Keratinocyte (primary cell): ENCODE measurements around the gene ERGIC2. TPM values are rescaled to one million over a fixed set of nuclear protein-coding genes. Genes with fewer than 3 reads are reported as not detected.

Source experiments
- DNase-seq: peaks from one replicate; pipeline ENCODE4 v3.0.0-alpha.2; 2011; ENCODE audit warnings: low read depth, missing footprints, low spot score
- FAIRE-seq: peaks from 2 replicates; lab custom pipeline; 2011; peaks lifted over from hg19 to GRCh38; lab: Jason Lieb, UNC
- H2AFZ ChIP-seq: 2 replicates; pipeline ENCODE4 v1.6.0; 2012; ENCODE audit warnings: low read length, control low read depth, inconsistent platforms; ENCODE audit not compliant: control insufficient read depth
- H3K27ac ChIP-seq: 2 replicates; pipeline ENCODE4 v1.5.1; 2011; ENCODE audit warnings: low read length; ENCODE audit not compliant: control insufficient read depth, insufficient read depth
- H3K27me3 ChIP-seq: 3 replicates; pipeline ENCODE4 v1.6.0; 2011; ENCODE audit warnings: low read length; ENCODE audit not compliant: control insufficient read depth, insufficient read depth; ENCODE audit errors: extremely low read depth
- H3K36me3 ChIP-seq, 2 experiments: 2 replicates in 1 of 2; 3 replicates in 1 of 2; pipeline ENCODE4 v1.5.1; 2011; ENCODE audit warnings: low read length in 2 of 2, mild to moderate bottlenecking in 1 of 2; ENCODE audit not compliant: control insufficient read depth in 2 of 2, insufficient read depth in 2 of 2; ENCODE audit errors: extremely low read depth in 1 of 2
- H3K4me1 ChIP-seq: 3 replicates; pipeline ENCODE4 v1.5.1; 2011; ENCODE audit warnings: low read length; ENCODE audit not compliant: control insufficient read depth, insufficient read depth; ENCODE audit errors: extremely low read depth
- H3K4me2 ChIP-seq: 3 replicates; pipeline ENCODE4 v1.6.0; 2011; ENCODE audit warnings: low read depth, low read length; ENCODE audit not compliant: control insufficient read depth, insufficient read depth; ENCODE audit errors: extremely low read depth
- H3K4me3 ChIP-seq, 3 experiments: fragments of 200-600 bp in 1 of 3; sonication (generic) in 1 of 3; 2 replicates in 2 of 3; 3 replicates in 1 of 3; pipeline ENCODE4 v1.5.1; 2011 to 2016; ENCODE audit warnings: low read length in 3 of 3, mild to moderate bottlenecking in 3 of 3, control low read depth in 2 of 3, inconsistent platforms in 1 of 3, low read depth in 1 of 3, mixed read lengths in 1 of 3, mixed run types in 1 of 3, moderate library complexity in 1 of 3; ENCODE audit not compliant: control insufficient read depth in 2 of 3, insufficient read depth in 2 of 3; ENCODE audit errors: extremely low read depth in 1 of 3
- H3K79me2 ChIP-seq: 2 replicates; pipeline ENCODE4 v1.6.0; 2012; ENCODE audit warnings: low read length; ENCODE audit not compliant: control insufficient read depth, insufficient read depth
- H3K9ac ChIP-seq: 3 replicates; pipeline ENCODE4 v1.6.0; 2011; ENCODE audit warnings: low read length; ENCODE audit not compliant: control insufficient read depth, insufficient read depth; ENCODE audit errors: extremely low read depth
- H3K9me1 ChIP-seq: 3 replicates; pipeline ENCODE4 v1.6.0; 2011; ENCODE audit warnings: low read length; ENCODE audit not compliant: control insufficient read depth, insufficient read depth; ENCODE audit errors: extremely low read depth
- H3K9me3 ChIP-seq: 2 replicates; pipeline ENCODE4 v1.5.1; 2012; ENCODE audit warnings: low read depth, low read length; ENCODE audit not compliant: control insufficient read depth
- H4K20me1 ChIP-seq: 3 replicates; pipeline ENCODE4 v1.6.0; 2011; ENCODE audit warnings: low read length; ENCODE audit not compliant: control insufficient read depth, insufficient read depth; ENCODE audit errors: extremely low read depth
- EZH2 ChIP-seq: IDR thresholded peaks from one replicate; pipeline ENCODE4 v1.6.1; 2012; ENCODE audit warnings: inconsistent platforms, mild to moderate bottlenecking, low read length, moderate library complexity
- dilution Hi-C: fragments of 300-500 bp; cut with MboI; formaldehyde crosslinking; loops from one replicate; pipeline ENCODE4 v1.7.0; 2020; ENCODE audit warnings: low sequenced_read_pairs; ENCODE audit not compliant: extremely low pct_ligation_motif_present
- polyA plus RNA-seq, 5 experiments: library from polyadenylated mRNA; depleted of rRNA in 3 of 5; stranded (reverse) in 3 of 5; stranded (forward) in 1 of 5; unstranded in 1 of 5; fragments of >200 nt; gene quantifications; 1 replicate in 1 of 5; 2 replicates in 3 of 5; 3 replicates in 1 of 5; pipeline versions ENCODE4 v1.2.1 to v1.2.3, GENCODE V29; 2011 to 2012; ENCODE audit warnings: missing spikeins in 2 of 5, low read depth in 1 of 5, low replicate concordance in 1 of 5
- TF ChIP-seq, protein P1 (sequence below), 3 experiments: IDR thresholded peaks in 1 of 3; conservative IDR thresholded peaks in 1 of 3; optimal IDR thresholded peaks in 1 of 3; 2 replicates in 2 of 3; 3 replicates in 1 of 3; pipeline versions ENCODE3 to v1.5.1; 2011; ENCODE audit warnings: low read length in 3 of 3, mild to moderate bottlenecking in 3 of 3, moderate library complexity in 2 of 3, control low read depth in 1 of 3, inconsistent platforms in 1 of 3; ENCODE audit not compliant: insufficient read depth in 2 of 3; ENCODE audit errors: extremely low read depth in 1 of 3

ERGIC2 gene
- polyA plus RNA-seq, 1 donor (not counting 4 experiments of a cell fraction or from before 2014, with no cell fraction given): 62.4 TPM

DNA sequence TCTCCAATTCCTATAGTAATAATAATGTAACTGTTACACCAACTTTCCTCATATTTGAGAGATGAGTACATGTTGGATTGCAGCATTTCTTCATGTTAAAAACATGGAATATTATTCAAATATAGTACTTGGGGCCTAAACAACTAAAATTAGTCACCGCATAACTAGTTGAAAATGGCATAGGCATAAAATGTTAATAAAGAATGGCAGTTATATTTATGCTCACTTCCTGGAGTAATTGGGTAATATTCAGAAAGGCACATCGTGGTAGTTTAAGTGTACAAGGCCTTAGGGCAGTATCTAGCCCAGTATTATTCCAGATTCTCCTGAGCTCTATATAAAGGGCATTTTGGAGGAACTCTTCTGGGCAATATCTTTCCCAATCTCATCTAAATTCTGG lies 46.0 kb downstream of the ERGIC2 start:
- Histone ChIP-seq H3K27me3 (no peaks in the 10 kb centered on the region), H3K9ac (no peak overlapping the region), H3K79me2 (no peaks in the 10 kb centered on the region), H3K36me3 (no peaks in the 10 kb centered on the region), H3K4me1 (no peaks in the 10 kb centered on the region), H3K4me2 (no peak overlapping the region), H3K9me3 (no peaks in the 10 kb centered on the region), H2AFZ (no peak overlapping the region), H3K9me1 (no peaks in the 10 kb centered on the region), H3K27ac (no peak overlapping the region), H3K4me3 (no peak overlapping the region), H4K20me1 (no peaks in the 10 kb centered on the region)
- DNase-seq (no peak), FAIRE-seq (no peak)
- no peak for TF ChIP-seq EZH2
- TF ChIP-seq, protein P1, sequence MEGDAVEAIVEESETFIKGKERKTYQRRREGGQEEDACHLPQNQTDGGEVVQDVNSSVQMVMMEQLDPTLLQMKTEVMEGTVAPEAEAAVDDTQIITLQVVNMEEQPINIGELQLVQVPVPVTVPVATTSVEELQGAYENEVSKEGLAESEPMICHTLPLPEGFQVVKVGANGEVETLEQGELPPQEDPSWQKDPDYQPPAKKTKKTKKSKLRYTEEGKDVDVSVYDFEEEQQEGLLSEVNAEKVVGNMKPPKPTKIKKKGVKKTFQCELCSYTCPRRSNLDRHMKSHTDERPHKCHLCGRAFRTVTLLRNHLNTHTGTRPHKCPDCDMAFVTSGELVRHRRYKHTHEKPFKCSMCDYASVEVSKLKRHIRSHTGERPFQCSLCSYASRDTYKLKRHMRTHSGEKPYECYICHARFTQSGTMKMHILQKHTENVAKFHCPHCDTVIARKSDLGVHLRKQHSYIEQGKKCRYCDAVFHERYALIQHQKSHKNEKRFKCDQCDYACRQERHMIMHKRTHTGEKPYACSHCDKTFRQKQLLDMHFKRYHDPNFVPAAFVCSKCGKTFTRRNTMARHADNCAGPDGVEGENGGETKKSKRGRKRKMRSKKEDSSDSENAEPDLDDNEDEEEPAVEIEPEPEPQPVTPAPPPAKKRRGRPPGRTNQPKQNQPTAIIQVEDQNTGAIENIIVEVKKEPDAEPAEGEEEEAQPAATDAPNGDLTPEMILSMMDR (optimal IDR thresholded peaks at IDR 0.05 in 1 of 3, IDR thresholded peaks at IDR 0.05 in 1 of 3, conservative IDR thresholded peaks at IDR 0.05 in 1 of 3; ENCODE audit: extremely low read depth in 1 of 3, insufficient read depth in 2 of 3, low read length in 3 of 3): no peak
- dilution Hi-C loops: no loop called here

DNA sequence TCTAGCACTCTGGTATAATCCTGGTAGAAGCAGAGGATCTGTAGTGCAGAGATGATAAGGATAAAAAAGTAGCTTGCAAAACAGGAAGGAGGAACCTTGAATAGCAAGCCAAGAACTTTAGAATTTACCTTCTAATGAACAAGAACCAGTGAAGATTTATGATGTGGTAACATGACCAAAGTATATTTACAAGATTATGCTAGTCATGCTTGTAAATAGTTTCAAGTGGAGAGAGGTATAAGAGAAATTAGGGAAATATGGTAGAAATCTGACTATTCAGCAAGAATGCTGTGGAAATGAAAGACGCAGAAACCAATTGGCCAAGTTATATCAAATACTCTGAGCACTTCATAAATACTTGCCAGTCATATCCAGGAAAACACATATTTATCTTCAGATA lies 47.8 kb downstream of the ERGIC2 start:
- dilution Hi-C loops: no loop called here
- H3K9ac ChIP-seq: no peak overlapping the region

More for the DNA sequence above, 47.8 kb downstream of the ERGIC2 start:
- no peak overlapping the region for H3K27ac ChIP-seq
- no peaks in the 10 kb centered on the region for H3K36me3 ChIP-seq
- no peaks in the 10 kb centered on the region for H3K9me3 ChIP-seq
- FAIRE-seq (no peak), DNase-seq (no peak)
- no peaks in the 10 kb centered on the region for H3K27me3 ChIP-seq
- H3K4me2 ChIP-seq: no peak overlapping the region
- H2AFZ ChIP-seq: no peak overlapping the region
- no peaks in the 10 kb centered on the region for H4K20me1 ChIP-seq
- no peak overlapping the region for H3K4me3 ChIP-seq
- TF ChIP-seq EZH2: no peak
- TF ChIP-seq, protein P1 (optimal IDR thresholded peaks at IDR 0.05 in 1 of 3, IDR thresholded peaks at IDR 0.05 in 1 of 3, conservative IDR thresholded peaks at IDR 0.05 in 1 of 3; ENCODE audit: extremely low read depth in 1 of 3, insufficient read depth in 2 of 3, low read length in 3 of 3): no peak
- no peaks in the 10 kb centered on the region for H3K79me2 ChIP-seq
- H3K9me1 ChIP-seq: no peaks in the 10 kb centered on the region
- no peaks in the 10 kb centered on the region for H3K4me1 ChIP-seq
